Measurements from ENCODE around the gene MYO1B.

- TF ChIP-seq POLR2AphosphoS5 (IDR thresholded peaks at IDR 0.05; ENCODE audit: low read depth, low read length) (no peak), POLR2A (IDR thresholded peaks at IDR 0.05; ENCODE audit: low read depth, low read length) (no peak)
Measured at GRCh38 chr2:191357678-191358077, 112.5 kb downstream of the MYO1B start.

Measured in GM12892 (cell line).